ENCODE results near the gene FAHD1. TPM values are rescaled to one million over a fixed set of nuclear protein-coding genes. Genes with fewer than 3 reads are reported as not detected.
A peak's percentile ranks its signal among the peaks of the same experiment; 100 is the strongest.

Gene FAHD1
- total and polyA plus RNA-seq, 9 of the 15 experiments (the other 6 are each of a cell fraction or from before 2014, with no cell fraction given): 2.2 to 20.9 (median 10.7) TPM

DNA sequence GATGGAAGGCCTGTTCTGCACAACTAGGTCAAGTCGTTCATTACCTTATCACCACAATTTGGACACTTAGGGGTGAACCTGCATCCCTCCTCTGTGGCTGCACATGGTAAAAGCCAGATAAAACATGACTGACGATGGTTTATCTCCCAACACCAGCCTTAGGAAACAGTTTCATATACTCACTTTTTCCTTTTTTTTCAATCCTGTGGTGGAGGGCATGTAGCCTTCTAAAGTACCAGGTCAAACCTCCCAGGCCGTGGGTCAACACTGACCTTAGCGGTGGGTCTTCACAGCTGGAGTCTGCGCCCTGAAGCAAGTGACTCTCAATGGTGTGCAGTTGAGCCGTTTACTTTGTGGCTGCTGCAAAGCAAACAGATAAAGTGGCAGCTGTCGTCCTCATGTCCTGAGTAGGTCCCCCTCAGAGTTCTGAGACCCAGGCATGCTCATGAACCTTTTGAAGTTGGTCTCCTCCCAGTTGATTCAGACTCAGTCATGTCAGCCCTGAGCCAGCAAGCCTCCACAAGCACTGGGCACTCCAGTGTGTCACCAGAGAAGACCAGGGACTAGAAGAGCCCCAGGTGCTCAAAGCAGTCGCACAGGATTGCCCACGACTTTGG is 5.9 kb downstream of the FAHD1 start (continued):
- TF ChIP-seq, protein P1, sequence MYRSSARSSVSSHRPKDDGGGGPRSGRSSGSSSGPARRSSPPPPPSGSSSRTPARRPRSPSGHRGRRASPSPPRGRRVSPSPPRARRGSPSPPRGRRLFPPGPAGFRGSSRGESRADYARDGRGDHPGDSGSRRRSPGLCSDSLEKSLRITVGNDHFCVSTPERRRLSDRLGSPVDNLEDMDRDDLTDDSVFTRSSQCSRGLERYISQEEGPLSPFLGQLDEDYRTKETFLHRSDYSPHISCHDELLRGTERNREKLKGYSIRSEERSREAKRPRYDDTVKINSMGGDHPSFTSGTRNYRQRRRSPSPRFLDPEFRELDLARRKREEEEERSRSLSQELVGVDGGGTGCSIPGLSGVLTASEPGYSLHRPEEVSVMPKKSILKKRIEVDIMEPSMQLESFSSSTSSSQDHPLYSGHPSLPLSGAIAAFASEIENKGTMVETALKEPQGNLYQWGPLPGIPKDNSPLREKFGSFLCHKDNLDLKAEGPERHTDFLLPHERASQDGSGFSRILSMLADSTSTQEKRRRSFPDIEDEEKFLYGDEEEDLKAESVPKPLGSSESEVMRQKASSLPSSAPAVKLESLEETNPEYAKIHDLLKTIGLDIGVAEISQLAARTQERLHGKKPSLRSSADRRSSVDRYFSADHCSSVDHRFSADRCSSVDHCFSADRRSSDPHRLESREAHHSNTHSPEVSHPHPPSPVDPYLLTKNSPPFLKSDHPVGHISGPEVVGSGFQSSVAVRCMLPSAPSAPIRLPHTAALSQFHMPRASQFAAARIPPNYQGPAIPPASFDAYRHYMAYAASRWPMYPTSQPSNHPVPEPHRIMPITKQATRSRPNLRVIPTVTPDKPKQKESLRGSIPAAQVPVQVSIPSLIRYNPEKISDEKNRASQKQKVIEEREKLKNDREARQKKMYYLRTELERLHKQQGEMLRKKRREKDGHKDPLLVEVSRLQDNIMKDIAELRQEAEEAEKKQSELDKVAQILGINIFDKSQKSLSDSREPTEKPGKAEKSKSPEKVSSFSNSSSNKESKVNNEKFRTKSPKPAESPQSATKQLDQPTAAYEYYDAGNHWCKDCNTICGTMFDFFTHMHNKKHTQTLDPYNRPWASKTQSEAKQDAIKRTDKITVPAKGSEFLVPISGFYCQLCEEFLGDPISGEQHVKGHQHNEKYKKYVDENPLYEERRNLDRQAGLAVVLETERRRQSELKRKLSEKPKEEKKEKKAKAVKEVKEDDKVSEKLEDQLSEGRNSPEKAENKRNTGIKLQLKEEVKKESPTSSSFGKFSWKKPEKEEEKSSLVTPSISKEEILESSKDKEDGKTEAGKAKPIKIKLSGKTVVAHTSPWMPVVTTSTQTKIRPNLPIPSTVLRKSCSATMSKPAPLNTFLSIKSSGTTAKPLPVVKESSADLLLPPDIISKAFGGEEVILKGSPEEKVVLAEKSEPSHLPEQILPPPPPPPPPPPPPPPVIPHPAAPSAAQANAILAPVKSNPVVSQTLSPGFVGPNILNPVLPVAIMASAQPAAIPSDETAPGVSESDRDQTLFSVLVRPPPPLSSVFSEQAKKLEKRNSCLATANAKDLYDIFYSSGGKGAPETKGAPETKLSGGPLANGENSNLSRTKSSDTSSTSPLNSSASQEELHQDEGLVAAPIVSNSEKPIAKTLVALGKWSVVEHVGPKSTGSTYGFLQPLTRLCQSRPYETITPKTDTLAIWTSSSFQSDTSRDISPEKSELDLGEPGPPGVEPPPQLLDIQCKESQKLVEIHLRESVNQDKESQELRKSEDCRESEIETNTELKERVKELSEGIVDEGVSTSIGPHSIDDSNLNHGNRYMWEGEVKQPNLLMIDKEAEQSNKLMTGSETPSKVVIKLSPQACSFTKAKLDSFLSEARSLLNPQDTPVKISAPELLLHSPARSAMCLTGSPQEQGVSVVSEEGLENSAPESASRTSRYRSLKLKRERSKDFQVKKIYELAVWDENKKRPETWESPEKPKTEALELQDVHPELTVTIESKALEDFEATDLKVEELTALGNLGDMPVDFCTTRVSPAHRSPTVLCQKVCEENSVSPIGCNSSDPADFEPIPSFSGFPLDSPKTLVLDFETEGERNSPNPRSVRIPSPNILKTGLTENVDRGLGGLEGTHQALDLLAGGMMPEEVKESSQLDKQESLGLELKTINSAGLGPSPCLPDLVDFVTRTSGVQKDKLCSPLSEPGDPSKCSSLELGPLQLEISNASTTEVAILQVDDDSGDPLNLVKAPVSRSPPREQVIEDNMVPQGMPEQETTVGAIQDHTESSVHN (IDR thresholded peaks at IDR 0.05; ENCODE audit: borderline replicate concordance in 1 of 2, low read depth in 1 of 2): no peak
- TF ChIP-seq PPARD (CRISPR knock-in tag; IDR thresholded peaks at IDR 0.05) (no peak), HNRNPL (IDR thresholded peaks at IDR 0.05; ENCODE audit: low read depth, low read length) (no peak), MECOM (CRISPR knock-in tag; IDR thresholded peaks at IDR 0.05) (peak; percentile 47; the same call in 1 of the 2 replicates), ZNF212 (CRISPR knock-in tag; IDR thresholded peaks at IDR 0.05) (no peak), GATAD2B (IDR thresholded peaks at IDR 0.05; ENCODE audit: borderline replicate concordance) (no peak; the same call in 1 of the 2 replicates), ZNF282 (CRISPR knock-in tag; IDR thresholded peaks at IDR 0.05) (no peak), NR2C1 (IDR thresholded peaks at IDR 0.05) (peak; percentile 80), NR2C1 (tag; IDR thresholded peaks at IDR 0.05) (peak; percentile 76), ZBTB17 (CRISPR knock-in tag; IDR thresholded peaks at IDR 0.05) (no peak)
- TF ChIP-seq, protein P2, sequence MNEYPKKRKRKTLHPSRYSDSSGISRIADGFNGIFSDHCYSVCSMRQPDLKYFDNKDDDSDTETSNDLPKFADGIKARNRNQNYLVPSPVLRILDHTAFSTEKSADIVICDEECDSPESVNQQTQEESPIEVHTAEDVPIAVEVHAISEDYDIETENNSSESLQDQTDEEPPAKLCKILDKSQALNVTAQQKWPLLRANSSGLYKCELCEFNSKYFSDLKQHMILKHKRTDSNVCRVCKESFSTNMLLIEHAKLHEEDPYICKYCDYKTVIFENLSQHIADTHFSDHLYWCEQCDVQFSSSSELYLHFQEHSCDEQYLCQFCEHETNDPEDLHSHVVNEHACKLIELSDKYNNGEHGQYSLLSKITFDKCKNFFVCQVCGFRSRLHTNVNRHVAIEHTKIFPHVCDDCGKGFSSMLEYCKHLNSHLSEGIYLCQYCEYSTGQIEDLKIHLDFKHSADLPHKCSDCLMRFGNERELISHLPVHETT (CRISPR knock-in tag; conservative IDR thresholded peaks at IDR 0.05 in 1 of 2, IDR thresholded peaks at IDR 0.05 in 1 of 2): peak in 1 of 2 experiments; percentile 80; a peak in 2 of 4 replicates
- TF ChIP-seq, protein P3, sequence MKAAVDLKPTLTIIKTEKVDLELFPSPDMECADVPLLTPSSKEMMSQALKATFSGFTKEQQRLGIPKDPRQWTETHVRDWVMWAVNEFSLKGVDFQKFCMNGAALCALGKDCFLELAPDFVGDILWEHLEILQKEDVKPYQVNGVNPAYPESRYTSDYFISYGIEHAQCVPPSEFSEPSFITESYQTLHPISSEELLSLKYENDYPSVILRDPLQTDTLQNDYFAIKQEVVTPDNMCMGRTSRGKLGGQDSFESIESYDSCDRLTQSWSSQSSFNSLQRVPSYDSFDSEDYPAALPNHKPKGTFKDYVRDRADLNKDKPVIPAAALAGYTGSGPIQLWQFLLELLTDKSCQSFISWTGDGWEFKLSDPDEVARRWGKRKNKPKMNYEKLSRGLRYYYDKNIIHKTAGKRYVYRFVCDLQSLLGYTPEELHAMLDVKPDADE (conservative IDR thresholded peaks at IDR 0.05; ENCODE audit: control insufficient read depth, low read depth, low read length): no peak
- TF ChIP-seq, protein P4, sequence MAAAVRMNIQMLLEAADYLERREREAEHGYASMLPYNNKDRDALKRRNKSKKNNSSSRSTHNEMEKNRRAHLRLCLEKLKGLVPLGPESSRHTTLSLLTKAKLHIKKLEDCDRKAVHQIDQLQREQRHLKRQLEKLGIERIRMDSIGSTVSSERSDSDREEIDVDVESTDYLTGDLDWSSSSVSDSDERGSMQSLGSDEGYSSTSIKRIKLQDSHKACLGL (CRISPR knock-in tag; IDR thresholded peaks at IDR 0.05; ENCODE audit: borderline replicate concordance, poor library complexity, severe bottlenecking): no peak
- TF ChIP-seq, protein P5, sequence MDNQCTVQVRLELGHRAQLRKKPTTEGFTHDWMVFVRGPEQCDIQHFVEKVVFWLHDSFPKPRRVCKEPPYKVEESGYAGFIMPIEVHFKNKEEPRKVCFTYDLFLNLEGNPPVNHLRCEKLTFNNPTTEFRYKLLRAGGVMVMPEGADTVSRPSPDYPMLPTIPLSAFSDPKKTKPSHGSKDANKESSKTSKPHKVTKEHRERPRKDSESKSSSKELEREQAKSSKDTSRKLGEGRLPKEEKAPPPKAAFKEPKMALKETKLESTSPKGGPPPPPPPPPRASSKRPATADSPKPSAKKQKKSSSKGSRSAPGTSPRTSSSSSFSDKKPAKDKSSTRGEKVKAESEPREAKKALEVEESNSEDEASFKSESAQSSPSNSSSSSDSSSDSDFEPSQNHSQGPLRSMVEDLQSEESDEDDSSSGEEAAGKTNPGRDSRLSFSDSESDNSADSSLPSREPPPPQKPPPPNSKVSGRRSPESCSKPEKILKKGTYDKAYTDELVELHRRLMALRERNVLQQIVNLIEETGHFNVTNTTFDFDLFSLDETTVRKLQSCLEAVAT (IDR thresholded peaks at IDR 0.05): peak in 1 of 2 experiments; percentile 90; a peak in 2 of 4 replicates

Data from K562 (cell line).